Type B pancreatic cell (in vitro differentiated cells): ENCODE results near the gene CCDC142. TPM values are rescaled to one million over a fixed set of nuclear protein-coding genes. Genes with fewer than 3 reads are reported as not detected.

ENCODE experiments used
- DNase-seq: peaks from one replicate; pipeline ENCODE4 v3.0.0; 2021; ENCODE audit warnings: mixed read lengths; ENCODE audit not compliant: unreplicated experiment; ENCODE audit errors: extremely low spot score
- H3K27ac Mint-ChIP-seq: 2 replicates; pipeline ENCODE4 v1.8.0; 2021; ENCODE audit warnings: mild to moderate bottlenecking, mixed read lengths
- H3K27me3 Mint-ChIP-seq: 2 replicates; pipeline ENCODE4 v1.8.0; 2021; ENCODE audit warnings: mixed read lengths
- H3K36me3 Mint-ChIP-seq: 2 replicates; pipeline ENCODE4 v1.8.0; 2021; ENCODE audit warnings: mixed read lengths
- H3K4me1 Mint-ChIP-seq: one replicate; pipeline ENCODE4 v1.8.0; 2021; ENCODE audit warnings: mixed read lengths; ENCODE audit not compliant: unreplicated experiment
- H3K4me3 Mint-ChIP-seq: 2 replicates; pipeline ENCODE4 v1.8.0; 2021; ENCODE audit warnings: mild to moderate bottlenecking, mixed read lengths
- H3K9me3 Mint-ChIP-seq: 2 replicates; pipeline ENCODE4 v1.8.0; 2021; ENCODE audit warnings: mixed read lengths
- total RNA-seq: library from RNA; stranded (reverse); gene quantifications from 2 replicates; pipeline ENCODE4 v1.2.1, GENCODE V29; 2021; ENCODE audit warnings: low replicate concordance
- TF ChIP-seq, protein P1 (sequence below): fragments of 200-600 bp; sonication (generic); conservative IDR thresholded peaks from 2 replicates; pipeline ENCODE4 v1.5.0; 2021; ENCODE audit warnings: antibody characterized with exemption, mild to moderate bottlenecking

The CCDC142 gene
- total RNA-seq, 1 donor from 2014 or later, result 30.1 TPM

DNA sequence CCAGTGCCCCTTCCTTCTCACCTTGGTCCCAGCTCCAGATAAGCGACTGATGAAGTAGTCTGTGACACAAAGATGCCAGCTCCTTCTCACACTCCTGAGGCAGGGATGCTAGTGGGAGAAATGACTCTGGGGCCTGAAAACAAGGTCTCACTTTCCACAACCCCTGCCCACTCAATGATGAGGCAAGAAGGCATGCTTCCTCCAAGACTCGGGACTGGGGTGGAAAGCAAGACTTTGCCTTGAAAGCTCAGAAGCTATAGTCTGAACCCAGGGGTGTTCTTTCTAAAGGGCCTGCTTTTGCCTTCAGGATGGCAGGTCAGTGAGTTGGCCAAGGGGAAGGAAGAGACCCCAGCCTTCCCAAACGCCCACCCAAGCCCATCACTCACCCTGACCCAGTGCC, 1.4 kb downstream of the CCDC142 start:
- Mint-ChIP-seq H3K4me1 (peaks cover 21% of the 10 kb centered on the region), H3K27me3 (no peaks in the 10 kb centered on the region), H3K4me3 (peak overlapping the region; percentile 100), H3K27ac (no peak overlapping the region), H3K36me3 (peaks cover 12% of the 10 kb centered on the region), H3K9me3 (no peaks in the 10 kb centered on the region)
- no peak for DNase-seq
- TF ChIP-seq, protein P1, sequence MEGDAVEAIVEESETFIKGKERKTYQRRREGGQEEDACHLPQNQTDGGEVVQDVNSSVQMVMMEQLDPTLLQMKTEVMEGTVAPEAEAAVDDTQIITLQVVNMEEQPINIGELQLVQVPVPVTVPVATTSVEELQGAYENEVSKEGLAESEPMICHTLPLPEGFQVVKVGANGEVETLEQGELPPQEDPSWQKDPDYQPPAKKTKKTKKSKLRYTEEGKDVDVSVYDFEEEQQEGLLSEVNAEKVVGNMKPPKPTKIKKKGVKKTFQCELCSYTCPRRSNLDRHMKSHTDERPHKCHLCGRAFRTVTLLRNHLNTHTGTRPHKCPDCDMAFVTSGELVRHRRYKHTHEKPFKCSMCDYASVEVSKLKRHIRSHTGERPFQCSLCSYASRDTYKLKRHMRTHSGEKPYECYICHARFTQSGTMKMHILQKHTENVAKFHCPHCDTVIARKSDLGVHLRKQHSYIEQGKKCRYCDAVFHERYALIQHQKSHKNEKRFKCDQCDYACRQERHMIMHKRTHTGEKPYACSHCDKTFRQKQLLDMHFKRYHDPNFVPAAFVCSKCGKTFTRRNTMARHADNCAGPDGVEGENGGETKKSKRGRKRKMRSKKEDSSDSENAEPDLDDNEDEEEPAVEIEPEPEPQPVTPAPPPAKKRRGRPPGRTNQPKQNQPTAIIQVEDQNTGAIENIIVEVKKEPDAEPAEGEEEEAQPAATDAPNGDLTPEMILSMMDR, result no peak

- TF ChIP-seq, protein P1, result peak; percentile 50
- no peak for DNase-seq
- no peaks in the 10 kb centered on the region for H3K9me3 Mint-ChIP-seq
- H3K27ac Mint-ChIP-seq, result peak overlapping the region; percentile 41
- peaks cover 19% of the 10 kb centered on the region for H3K36me3 Mint-ChIP-seq
- H3K4me3 Mint-ChIP-seq, result no peak overlapping the region
- peaks cover 11% of the 10 kb centered on the region for H3K4me1 Mint-ChIP-seq
- H3K27me3 Mint-ChIP-seq, result no peaks in the 10 kb centered on the region
These were observed 7.9 kb downstream of the CCDC142 start for GRCh38 chr2:74474899-74475298.

DNA sequence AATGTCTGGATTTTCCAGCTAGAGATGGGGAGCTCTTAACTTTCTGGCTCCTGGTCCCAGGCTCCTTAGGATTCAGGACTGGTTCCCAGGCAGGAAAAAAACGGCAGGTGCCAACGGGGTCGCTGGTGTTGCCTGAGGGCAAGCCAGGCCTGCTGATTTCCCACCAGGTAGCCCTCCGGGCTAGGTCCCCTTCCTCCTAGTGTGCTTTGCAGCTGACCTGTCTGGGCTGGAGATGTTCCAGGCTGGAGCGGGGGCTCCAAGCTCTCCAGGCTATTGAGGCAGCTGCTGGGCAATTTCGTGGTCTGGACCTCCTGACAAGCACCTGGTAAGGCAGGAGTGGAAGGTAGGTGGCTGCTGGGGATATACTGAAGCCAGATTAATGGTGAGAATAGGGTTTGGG, 8.3 kb downstream of the CCDC142 start:
- Mint-ChIP-seq H3K9me3 (no peaks in the 10 kb centered on the region), H3K36me3 (peaks cover 19% of the 10 kb centered on the region), H3K27me3 (no peaks in the 10 kb centered on the region), H3K27ac (no peak overlapping the region), H3K4me3 (no peak overlapping the region), H3K4me1 (peaks cover 9% of the 10 kb centered on the region)
- TF ChIP-seq, protein P1, result no peak
- DNase-seq, result no peak

DNA sequence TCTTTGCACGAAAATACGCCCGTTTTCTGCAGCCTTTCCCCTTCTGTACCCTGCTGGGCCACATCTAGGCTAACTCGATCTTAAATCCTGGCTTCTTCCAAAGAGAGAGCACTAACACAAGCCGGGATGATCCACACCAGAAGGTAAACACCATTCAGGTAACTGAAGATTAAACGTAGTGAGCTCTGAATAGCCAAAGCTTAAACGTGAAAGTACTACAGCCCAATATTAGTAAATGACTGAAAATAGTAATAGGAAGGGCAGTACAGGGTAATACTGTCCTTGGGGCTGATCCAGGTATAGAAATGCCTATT, 9.9 kb downstream of the CCDC142 start:
- Mint-ChIP-seq H3K4me1 (peaks cover 9% of the 10 kb centered on the region), H3K36me3 (peaks cover 16% of the 10 kb centered on the region), H3K27me3 (no peaks in the 10 kb centered on the region), H3K27ac (peak overlapping the region; percentile 97), H3K9me3 (no peaks in the 10 kb centered on the region), H3K4me3 (peak overlapping the region; percentile 99)
- no peak for DNase-seq
- TF ChIP-seq, protein P1, result no peak

DNA sequence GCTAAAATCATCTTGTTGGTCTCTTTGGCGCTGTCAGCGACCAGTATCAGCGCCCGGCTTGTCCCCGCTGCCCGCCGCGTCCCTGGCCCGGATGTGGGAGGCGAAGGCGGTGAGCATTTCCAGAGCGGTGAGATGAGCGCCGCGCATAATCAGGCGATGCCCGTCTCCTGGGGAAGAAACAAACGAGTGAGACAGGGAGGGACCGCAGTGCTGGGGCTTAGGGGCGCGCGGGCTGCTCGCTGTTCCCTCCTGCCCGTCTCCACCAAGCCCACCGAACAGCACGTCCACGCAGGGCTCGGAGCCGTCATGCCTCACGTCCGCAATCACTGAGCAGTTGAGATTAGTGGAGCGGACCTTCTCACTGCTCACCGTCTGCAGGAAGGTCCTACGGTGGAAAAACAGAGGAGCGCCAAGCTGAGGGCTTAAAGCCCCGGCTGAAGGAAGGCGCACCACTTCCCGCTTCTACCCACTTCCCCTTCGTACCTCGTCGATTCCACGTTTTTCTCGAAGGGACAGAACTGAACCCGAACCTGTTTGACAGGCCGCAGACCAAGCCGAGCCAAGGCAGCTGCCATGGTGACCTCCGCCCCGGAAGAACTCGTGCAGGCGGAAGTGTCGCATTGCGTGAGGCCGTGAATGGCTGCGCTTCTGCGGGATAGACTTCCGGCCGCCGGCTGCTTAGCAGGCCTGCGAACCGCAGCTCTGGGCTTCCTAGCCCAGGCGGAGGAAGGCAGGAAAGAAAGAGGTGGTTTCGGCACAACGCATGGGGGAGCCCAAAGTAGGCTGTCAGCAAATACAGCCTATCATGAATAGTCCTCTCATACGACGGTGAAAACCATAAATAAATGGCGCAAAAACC, 10.5 kb downstream of the CCDC142 start, which contains the start of gene MRPL53:
Gene MRPL53, minus strand, starts transcription at position 595 of the 859 bp plus-strand sequence. Its CDS starts 20 bp downstream, at position 575.
- Mint-ChIP-seq H3K9me3 (no peaks in the 10 kb centered on the region), H3K4me3 (peak within 1 kb of the TSS; percentile 99), H3K4me1 (peaks cover 9% of the 10 kb centered on the region), H3K27me3 (no peaks in the 10 kb centered on the region), H3K36me3 (peaks cover 16% of the 10 kb centered on the region), H3K27ac (peak within 1 kb of the TSS; percentile 97)
- peak; percentile 96 for DNase-seq
- TF ChIP-seq, protein P1, result no peak
